ENCODE results near the gene GALNTL6.

The GALNTL6 gene

GRCh38 chr4:171812665-171813525 is at the start of gene GALNTL6:
GALNTL6 (plus strand) TSS chr4:171813404.
- no peak for DNase-seq

- no peak for DNase-seq
Measured at GRCh38 chr4:171765514-171765913, 47.7 kb upstream of the GALNTL6 start.

GRCh38 chr4:171774642-171775190 is 38.5 kb upstream of the GALNTL6 start:
- DNase-seq = no peak

GRCh38 chr4:171779301-171779700 is 33.9 kb upstream of the GALNTL6 start:
- DNase-seq = no peak

- DNase-seq = no peak
Measured at GRCh38 chr4:171785388-171785787, 27.8 kb upstream of the GALNTL6 start.

- DNase-seq = no peak
Measured at GRCh38 chr4:171793723-171794122, 19.5 kb upstream of the GALNTL6 start.

GRCh38 chr4:171794528-171794927 is 18.7 kb upstream of the GALNTL6 start:
- no peak for DNase-seq

- DNase-seq = no peak
Measured at GRCh38 chr4:171809854-171810253, 3.4 kb upstream of the GALNTL6 start.

GRCh38 chr4:171812333-171812664 is 905 bp upstream of the GALNTL6 start:
- no peak for DNase-seq

- DNase-seq = no peak
Measured at GRCh38 chr4:171813526-171814250, 484 bp downstream of the GALNTL6 start.

- DNase-seq = no peak
Measured at GRCh38 chr4:171814545-171814944, 1.3 kb downstream of the GALNTL6 start.

GRCh38 chr4:171817026-171817425 is 3.8 kb downstream of the GALNTL6 start:
- no peak for DNase-seq

- no peak for DNase-seq
Measured at GRCh38 chr4:171834640-171835039, 21.4 kb downstream of the GALNTL6 start.

GRCh38 chr4:171843456-171843855 is 30.3 kb downstream of the GALNTL6 start:
- no peak for DNase-seq

- DNase-seq = no peak
Measured at GRCh38 chr4:171846232-171846631, 33.0 kb downstream of the GALNTL6 start.

- DNase-seq = no peak
Measured at GRCh38 chr4:171846893-171847292, 33.7 kb downstream of the GALNTL6 start.

- DNase-seq = no peak
Measured at GRCh38 chr4:171847751-171848150, 34.5 kb downstream of the GALNTL6 start.

GRCh38 chr4:171849686-171850222 is 36.5 kb downstream of the GALNTL6 start:
- DNase-seq = no peak

GRCh38 chr4:171851295-171851694 is 38.1 kb downstream of the GALNTL6 start:
- no peak for DNase-seq

GRCh38 chr4:171857302-171858012 is 44.3 kb downstream of the GALNTL6 start:
- DNase-seq = no peak

GRCh38 chr4:171875291-171875690 is 62.1 kb downstream of the GALNTL6 start:
- DNase-seq = no peak

- DNase-seq = no peak
Measured at GRCh38 chr4:171876636-171877035, 63.4 kb downstream of the GALNTL6 start.

- no peak for DNase-seq
Measured at GRCh38 chr4:171880136-171880535, 66.9 kb downstream of the GALNTL6 start.

Data from CD4-positive, alpha-beta T cell treated with Interleukin-21 for 1 hour (primary cell).